Neuron (in vitro differentiated cells): Measurements from ENCODE around the gene FKBP10.

Source experiments
- H2AFZ ChIP-seq: one replicate; pipeline ENCODE4 v1.6.1; 2013; ENCODE audit warnings: low read depth, mild to moderate bottlenecking, inconsistent platforms, low read length, moderate library complexity
- H3K27me3 ChIP-seq: one replicate; pipeline ENCODE4 v1.6.1; 2013; ENCODE audit warnings: low read length; ENCODE audit not compliant: insufficient read depth
- H3K36me3 ChIP-seq: one replicate; pipeline ENCODE4 v1.6.1; 2013; ENCODE audit warnings: low read length; ENCODE audit not compliant: insufficient read depth
- H3K4me1 ChIP-seq: one replicate; pipeline ENCODE4 v1.6.1; 2013; ENCODE audit warnings: low read length; ENCODE audit not compliant: insufficient read depth
- H3K4me3 ChIP-seq: 2 replicates; pipeline ENCODE4 v1.5.1; 2013; ENCODE audit warnings: mild to moderate bottlenecking, low read length, moderate library complexity
- H3K9me3 ChIP-seq: one replicate; pipeline ENCODE4 v1.6.1; 2013; ENCODE audit warnings: low read length

Gene FKBP10

DNA sequence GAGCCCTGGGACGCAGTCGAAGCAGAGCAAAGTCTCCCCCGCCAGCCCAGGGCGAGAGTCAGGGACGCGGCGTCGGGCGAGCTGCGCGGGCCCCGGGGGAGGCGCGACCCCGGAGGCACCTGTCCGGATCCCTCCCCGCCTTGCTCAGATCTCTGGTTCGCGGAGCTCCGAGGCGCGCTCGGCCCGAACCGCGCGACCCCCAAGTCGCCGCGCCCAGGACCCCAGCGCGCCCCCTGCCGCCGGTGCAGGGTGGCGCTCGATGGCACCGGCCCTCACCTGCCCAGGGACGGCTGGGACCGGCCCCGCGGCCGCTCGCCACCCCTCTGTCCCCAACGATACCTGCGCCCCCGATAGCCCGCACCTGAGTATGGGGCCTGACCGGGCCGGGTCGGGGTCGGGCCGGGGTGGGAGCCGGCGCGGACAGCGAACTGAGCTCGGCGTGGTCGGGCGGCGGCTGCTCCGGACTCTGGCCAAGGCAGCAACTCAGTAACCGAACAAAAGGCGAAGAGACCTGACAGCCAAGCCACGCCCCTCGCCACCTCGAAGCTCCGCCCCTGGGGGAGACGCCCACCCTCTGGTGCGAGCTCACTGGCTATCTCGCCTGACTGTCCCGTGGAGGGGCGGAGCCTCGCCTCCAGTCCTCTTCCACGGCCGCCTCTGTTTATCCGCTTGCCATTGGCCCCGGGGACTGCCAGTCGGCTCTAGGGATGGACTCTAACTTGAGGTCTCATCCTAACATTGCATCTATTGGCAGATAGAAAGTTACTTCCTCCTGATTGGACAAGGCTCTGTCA, 26.4 kb upstream of the FKBP10 start, which contains the start of gene JUP:
TSS of gene JUP (minus strand) at position 485 of the 794 bp plus-strand sequence. CDS start 14,857 bp downstream, outside the sequence.
- Histone ChIP-seq H3K4me3 (peak within 1 kb of the TSS; percentile 71), H2AFZ (peak within 1 kb of the TSS; percentile 27), H3K9me3 (no peaks in the 10 kb centered on the region), H3K36me3 (no peaks in the 10 kb centered on the region), H3K27me3 (peaks cover 6% of the 10 kb centered on the region), H3K4me1 (peaks cover 22% of the 10 kb centered on the region)

GRCh38 chr17:41787021-41787418, 25.8 kb upstream of the FKBP10 start:
- Histone ChIP-seq H2AFZ (no peak overlapping the region), H3K9me3 (no peaks in the 10 kb centered on the region), H3K4me1 (peaks cover 20% of the 10 kb centered on the region), H3K27me3 (peaks cover 6% of the 10 kb centered on the region), H3K36me3 (no peaks in the 10 kb centered on the region), H3K4me3 (peak overlapping the region; percentile 22)

- no peaks in the 10 kb centered on the region for H3K36me3 ChIP-seq
- H3K9me3 ChIP-seq, result no peaks in the 10 kb centered on the region
- peak overlapping the region; percentile 28 for H2AFZ ChIP-seq
- peaks cover 13% of the 10 kb centered on the region for H3K4me1 ChIP-seq
- H3K27me3 ChIP-seq, result peaks cover 6% of the 10 kb centered on the region
- no peak overlapping the region for H3K4me3 ChIP-seq
Measured at GRCh38 chr17:41792845-41793783, 19.7 kb upstream of the FKBP10 start.

DNA sequence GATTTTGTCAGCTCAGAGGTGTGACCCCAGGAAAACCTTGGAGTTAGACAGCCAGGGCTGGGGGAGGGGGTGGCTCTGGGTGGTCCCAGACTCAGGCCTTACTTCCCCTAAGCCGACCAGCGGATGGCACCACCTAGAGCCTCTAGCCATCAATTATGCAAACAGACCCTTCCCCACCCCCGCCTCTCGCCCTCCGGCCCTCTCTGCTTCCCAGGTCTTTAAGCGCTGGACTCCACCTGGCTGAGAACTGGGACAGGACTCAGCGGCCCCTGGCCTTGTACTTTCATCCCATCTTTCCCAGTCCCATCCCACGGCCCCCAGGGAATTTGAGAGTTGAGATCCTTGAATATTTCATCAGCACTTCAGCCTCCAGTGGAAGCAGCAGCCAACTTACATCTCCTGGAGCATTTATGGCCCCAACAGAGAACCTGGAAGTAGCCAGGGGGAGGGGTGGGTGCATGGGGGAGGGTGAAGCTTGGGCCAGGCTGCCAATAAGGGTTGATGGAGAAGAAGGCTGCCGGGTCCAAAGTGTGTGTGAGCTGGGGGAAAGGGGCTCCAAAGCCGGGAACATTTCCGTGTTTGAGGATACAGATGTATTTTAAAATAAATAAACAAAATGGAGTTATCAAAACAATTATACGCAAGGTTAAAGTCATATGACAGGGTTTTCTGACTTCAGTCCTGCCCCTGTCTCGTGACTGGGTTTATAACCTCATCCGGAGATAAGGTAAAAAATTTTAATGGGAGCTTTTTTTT, 18.8 kb upstream of the FKBP10 start:
- Histone ChIP-seq H3K4me1 (peaks cover 13% of the 10 kb centered on the region), H3K4me3 (no peak overlapping the region), H3K27me3 (peaks cover 1% of the 10 kb centered on the region), H3K9me3 (no peaks in the 10 kb centered on the region), H2AFZ (no peak overlapping the region), H3K36me3 (no peaks in the 10 kb centered on the region)

DNA sequence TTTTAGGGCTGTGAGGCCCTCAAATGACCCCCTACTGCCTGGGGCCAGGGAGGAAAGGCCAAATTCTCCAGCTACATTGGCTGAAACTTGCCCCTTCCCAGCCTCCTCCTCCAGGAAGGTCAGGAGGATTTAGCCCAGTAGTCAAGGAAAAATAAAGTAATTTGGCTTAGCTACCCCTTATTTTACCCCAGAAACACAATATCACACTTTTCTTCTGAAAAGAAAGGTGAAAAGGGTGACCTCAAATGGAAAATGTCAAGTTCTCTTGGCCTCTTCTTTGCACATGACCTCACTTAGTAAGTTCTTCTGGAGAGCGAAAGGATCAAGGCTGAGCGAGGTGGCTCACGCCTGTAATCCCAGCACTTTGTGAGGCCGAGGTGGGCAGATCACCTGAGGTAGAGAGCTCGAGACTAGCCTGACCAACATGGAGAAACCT, 18.2 kb upstream of the FKBP10 start:
- Histone ChIP-seq H3K27me3 (no peaks in the 10 kb centered on the region), H3K36me3 (no peaks in the 10 kb centered on the region), H3K4me1 (peaks cover 13% of the 10 kb centered on the region), H3K9me3 (no peaks in the 10 kb centered on the region), H3K4me3 (no peak overlapping the region), H2AFZ (no peak overlapping the region)

- no peaks in the 10 kb centered on the region for H3K27me3 ChIP-seq
- no peaks in the 10 kb centered on the region for H3K9me3 ChIP-seq
- no peaks in the 10 kb centered on the region for H3K36me3 ChIP-seq
- no peak overlapping the region for H3K4me3 ChIP-seq
- no peak overlapping the region for H2AFZ ChIP-seq
- H3K4me1 ChIP-seq, result peaks cover 17% of the 10 kb centered on the region
Measured at GRCh38 chr17:41796121-41796895, 16.5 kb upstream of the FKBP10 start.

DNA sequence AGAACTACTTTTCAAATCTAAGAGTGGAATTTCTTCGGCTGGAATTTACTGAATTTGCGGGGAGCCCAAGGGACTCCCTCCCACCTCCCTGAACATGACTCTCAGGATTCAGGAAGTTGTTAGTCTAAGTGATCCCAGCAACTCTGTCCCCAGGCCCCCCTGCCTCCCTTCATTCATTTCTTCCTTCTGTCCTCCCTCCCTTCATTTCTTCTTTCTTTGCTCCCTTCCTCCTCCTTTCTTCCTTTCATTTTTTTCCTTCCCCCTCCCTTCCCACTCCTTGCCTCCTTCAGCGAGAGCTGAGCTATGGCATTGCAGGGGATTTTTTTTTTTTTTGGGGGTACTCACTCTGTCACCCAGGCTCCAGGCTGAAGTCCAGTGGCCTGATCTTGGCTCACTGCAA, 15.4 kb upstream of the FKBP10 start:
- Histone ChIP-seq H3K36me3 (no peaks in the 10 kb centered on the region), H2AFZ (no peak overlapping the region), H3K4me3 (no peak overlapping the region), H3K4me1 (peaks cover 18% of the 10 kb centered on the region), H3K9me3 (no peaks in the 10 kb centered on the region), H3K27me3 (no peaks in the 10 kb centered on the region)

- no peaks in the 10 kb centered on the region for H3K9me3 ChIP-seq
- no peak overlapping the region for H3K4me3 ChIP-seq
- H2AFZ ChIP-seq, result no peak overlapping the region
- no peaks in the 10 kb centered on the region for H3K27me3 ChIP-seq
- peaks cover 5% of the 10 kb centered on the region for H3K4me1 ChIP-seq
- H3K36me3 ChIP-seq, result no peaks in the 10 kb centered on the region
Measured at GRCh38 chr17:41799366-41799765, 13.4 kb upstream of the FKBP10 start.

GRCh38 chr17:41800601-41801373, 12.0 kb upstream of the FKBP10 start:
- H3K4me1 ChIP-seq, result peaks cover 5% of the 10 kb centered on the region
- H3K36me3 ChIP-seq, result no peaks in the 10 kb centered on the region
- H3K4me3 ChIP-seq, result no peak overlapping the region
- H2AFZ ChIP-seq, result no peak overlapping the region
- H3K27me3 ChIP-seq, result no peaks in the 10 kb centered on the region
- no peaks in the 10 kb centered on the region for H3K9me3 ChIP-seq

- Histone ChIP-seq H3K27me3 (no peaks in the 10 kb centered on the region), H3K36me3 (peaks cover 6% of the 10 kb centered on the region), H3K4me3 (no peak overlapping the region), H3K9me3 (no peaks in the 10 kb centered on the region), H2AFZ (no peak overlapping the region), H3K4me1 (peaks cover 5% of the 10 kb centered on the region)
Measured at GRCh38 chr17:41801374-41802271, 11.2 kb upstream of the FKBP10 start.
